NCI-H1930 (cell line): Measurements from ENCODE around the gene TNFRSF14.

Experiments
- DNase-seq, 2 experiments: peaks; one replicate each; lab custom pipeline; 2025; lab: John Stamatoyannopoulos, UW

Gene TNFRSF14

GRCh38 chr1:2556277-2556677 is at the start of gene TNFRSF14:
Gene TNFRSF14 (plus strand): TSS chr1:2556371. CDS start chr1:2556665, 294 bp downstream.
- DNase-seq: no peak

GRCh38 chr1:2506901-2507565 is 49.1 kb upstream of the TNFRSF14 start:
- DNase-seq: no peak

GRCh38 chr1:2507744-2508155 is 48.4 kb upstream of the TNFRSF14 start:
- no peak for DNase-seq

GRCh38 chr1:2508180-2508579 is 48.0 kb upstream of the TNFRSF14 start:
- DNase-seq: no peak

- no peak for DNase-seq
Observed at GRCh38 chr1:2508751-2509150, 47.4 kb upstream of the TNFRSF14 start.

- DNase-seq: no peak
Observed at GRCh38 chr1:2509589-2509988, 46.6 kb upstream of the TNFRSF14 start.

GRCh38 chr1:2510366-2511155 is 45.6 kb upstream of the TNFRSF14 start:
- no peak for DNase-seq

- no peak for DNase-seq
Observed at GRCh38 chr1:2512862-2513421, 43.2 kb upstream of the TNFRSF14 start.

- DNase-seq: no peak
Observed at GRCh38 chr1:2513939-2514652, 42.1 kb upstream of the TNFRSF14 start.

- DNase-seq: no peak
Observed at GRCh38 chr1:2514863-2515762, 41.1 kb upstream of the TNFRSF14 start.

- DNase-seq: no peak
Observed at GRCh38 chr1:2515763-2516080, 40.4 kb upstream of the TNFRSF14 start.

- DNase-seq: no peak
Observed at GRCh38 chr1:2516124-2516523, 40.0 kb upstream of the TNFRSF14 start.

- DNase-seq: no peak
Observed at GRCh38 chr1:2516946-2517345, 39.2 kb upstream of the TNFRSF14 start.

- no peak for DNase-seq
Observed at GRCh38 chr1:2517966-2518365, 38.2 kb upstream of the TNFRSF14 start.

- DNase-seq: no peak
Observed at GRCh38 chr1:2518528-2518927, 37.6 kb upstream of the TNFRSF14 start.

- no peak for DNase-seq
Observed at GRCh38 chr1:2519029-2519685, 37.0 kb upstream of the TNFRSF14 start.

GRCh38 chr1:2519729-2520128 is 36.4 kb upstream of the TNFRSF14 start:
- no peak for DNase-seq

- no peak for DNase-seq
Observed at GRCh38 chr1:2520206-2520605, 36.0 kb upstream of the TNFRSF14 start.

- no peak for DNase-seq
Observed at GRCh38 chr1:2520806-2521205, 35.4 kb upstream of the TNFRSF14 start.

- no peak for DNase-seq
Observed at GRCh38 chr1:2522230-2522629, 33.9 kb upstream of the TNFRSF14 start.
